Measurements from ENCODE around the gene MAN2A2. TPM values are rescaled to one million over a fixed set of nuclear protein-coding genes. Genes with fewer than 3 reads are reported as not detected.

Gene MAN2A2
- total RNA-seq, 4 donors from 2014 or later: 27.0 to 80.9 (median 31.7) TPM

DNA sequence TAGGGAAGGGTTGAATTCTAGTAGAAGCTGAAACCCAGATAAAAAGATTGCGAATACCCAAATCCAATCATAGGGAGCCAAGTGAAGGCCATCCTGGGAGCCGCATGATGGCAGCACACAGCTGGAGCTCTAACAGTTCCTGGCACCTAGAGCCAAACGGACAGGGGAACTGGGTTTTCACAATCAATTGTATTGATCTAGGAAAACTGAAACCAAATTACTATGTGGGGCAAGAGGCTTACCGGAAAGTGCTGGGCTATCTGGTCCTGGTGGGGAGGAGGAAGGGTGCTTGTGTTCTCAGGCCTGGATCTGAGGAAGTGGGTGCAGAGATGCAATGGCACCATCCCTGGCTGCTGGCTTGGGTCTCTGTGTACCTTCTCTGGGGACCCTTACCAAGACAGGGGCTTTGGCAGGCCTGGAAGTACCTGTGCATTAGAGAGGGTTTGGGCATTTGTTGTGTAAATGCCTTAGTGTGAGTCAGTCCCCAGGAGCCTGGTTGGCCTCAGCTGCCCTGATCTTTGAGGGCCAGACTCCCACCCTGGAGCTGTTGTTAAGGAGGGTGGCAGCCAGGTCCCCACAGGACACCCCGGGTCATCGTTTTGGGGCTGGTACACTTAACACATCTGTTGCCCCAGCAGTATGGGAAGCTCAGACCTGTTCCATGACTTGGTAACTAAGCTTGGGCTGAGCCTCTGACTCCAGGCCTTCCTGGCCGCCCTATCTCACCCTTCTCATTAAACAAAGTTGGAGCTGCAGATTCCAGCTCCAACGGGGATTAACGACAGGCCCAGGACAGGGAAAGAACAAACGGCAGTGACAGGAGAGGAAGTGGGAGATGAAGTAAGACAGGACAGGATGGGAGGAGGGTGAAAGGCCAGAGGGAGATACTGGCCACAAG is 43.6 kb upstream of the MAN2A2 start:
- Histone ChIP-seq H3K36me3 (no peaks in the 10 kb centered on the region), H3K27ac (replicated peaks in 1 of 4) (no peak overlapping the region), H3K27me3 (no peaks in the 10 kb centered on the region), H3K9me3 (no peaks in the 10 kb centered on the region), H3K4me1 (peaks cover 0 to 4% (median 0%) of the 10 kb centered on the region in 4 donors), H3K4me3 (no peak overlapping the region)
- no peak for TF ChIP-seq POLR2A (IDR thresholded peaks at IDR 0.05; ENCODE audit: low read depth)
- TF ChIP-seq EP300 (IDR thresholded peaks at IDR 0.05): no peak
- WGBS: 58% methylated on average over 8 of the region's 10 CpGs
- intact Hi-C loops (cut with DNase I): no loop called here
- no peak for DNase-seq (ENCODE audit: extremely low spot score)

DNA sequence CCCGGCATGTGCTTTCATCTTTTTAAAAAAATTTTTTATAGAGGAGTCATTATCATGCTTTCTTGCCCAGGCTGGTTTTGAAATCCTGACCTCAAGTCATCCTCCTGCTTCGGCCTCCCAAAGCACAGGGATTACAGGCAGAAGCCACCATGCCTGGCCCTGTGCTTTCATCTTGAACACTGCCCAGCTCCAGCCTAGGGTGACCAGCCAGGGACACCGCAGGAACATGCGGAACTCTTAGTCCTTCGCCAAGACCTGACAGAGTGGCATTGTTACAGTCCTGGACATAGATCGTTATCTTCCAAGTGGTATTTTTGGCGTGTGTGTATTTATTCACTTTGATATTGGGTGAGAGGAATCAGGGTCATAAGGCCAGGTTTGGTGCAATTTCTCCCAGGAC is 42.7 kb upstream of the MAN2A2 start:
- no peak overlapping the region for H3K27ac ChIP-seq (replicated peaks in 1 of 4)
- H3K4me1 ChIP-seq: peaks cover 0 to 4% (median 0%) of the 10 kb centered on the region in 4 donors
- TF ChIP-seq, protein P1, sequence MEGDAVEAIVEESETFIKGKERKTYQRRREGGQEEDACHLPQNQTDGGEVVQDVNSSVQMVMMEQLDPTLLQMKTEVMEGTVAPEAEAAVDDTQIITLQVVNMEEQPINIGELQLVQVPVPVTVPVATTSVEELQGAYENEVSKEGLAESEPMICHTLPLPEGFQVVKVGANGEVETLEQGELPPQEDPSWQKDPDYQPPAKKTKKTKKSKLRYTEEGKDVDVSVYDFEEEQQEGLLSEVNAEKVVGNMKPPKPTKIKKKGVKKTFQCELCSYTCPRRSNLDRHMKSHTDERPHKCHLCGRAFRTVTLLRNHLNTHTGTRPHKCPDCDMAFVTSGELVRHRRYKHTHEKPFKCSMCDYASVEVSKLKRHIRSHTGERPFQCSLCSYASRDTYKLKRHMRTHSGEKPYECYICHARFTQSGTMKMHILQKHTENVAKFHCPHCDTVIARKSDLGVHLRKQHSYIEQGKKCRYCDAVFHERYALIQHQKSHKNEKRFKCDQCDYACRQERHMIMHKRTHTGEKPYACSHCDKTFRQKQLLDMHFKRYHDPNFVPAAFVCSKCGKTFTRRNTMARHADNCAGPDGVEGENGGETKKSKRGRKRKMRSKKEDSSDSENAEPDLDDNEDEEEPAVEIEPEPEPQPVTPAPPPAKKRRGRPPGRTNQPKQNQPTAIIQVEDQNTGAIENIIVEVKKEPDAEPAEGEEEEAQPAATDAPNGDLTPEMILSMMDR (IDR thresholded peaks at IDR 0.05): no peak
- TF ChIP-seq POLR2AphosphoS5 (IDR thresholded peaks at IDR 0.05) (no peak), EP300 (IDR thresholded peaks at IDR 0.05) (no peak), POLR2A (IDR thresholded peaks at IDR 0.05; ENCODE audit: low read depth) (no peak)
- no peak overlapping the region for H3K4me3 ChIP-seq
- WGBS: 91% methylated on average over 7 of the region's 7 CpGs
- H3K27me3 ChIP-seq: peaks cover 0 to 4% (median 0%) of the 10 kb centered on the region in 4 donors
- intact Hi-C loops (cut with DNase I): no loop called here
- H3K9me3 ChIP-seq: no peaks in the 10 kb centered on the region
- no peaks in the 10 kb centered on the region for H3K36me3 ChIP-seq
- no peak for DNase-seq (ENCODE audit: extremely low spot score)

DNA sequence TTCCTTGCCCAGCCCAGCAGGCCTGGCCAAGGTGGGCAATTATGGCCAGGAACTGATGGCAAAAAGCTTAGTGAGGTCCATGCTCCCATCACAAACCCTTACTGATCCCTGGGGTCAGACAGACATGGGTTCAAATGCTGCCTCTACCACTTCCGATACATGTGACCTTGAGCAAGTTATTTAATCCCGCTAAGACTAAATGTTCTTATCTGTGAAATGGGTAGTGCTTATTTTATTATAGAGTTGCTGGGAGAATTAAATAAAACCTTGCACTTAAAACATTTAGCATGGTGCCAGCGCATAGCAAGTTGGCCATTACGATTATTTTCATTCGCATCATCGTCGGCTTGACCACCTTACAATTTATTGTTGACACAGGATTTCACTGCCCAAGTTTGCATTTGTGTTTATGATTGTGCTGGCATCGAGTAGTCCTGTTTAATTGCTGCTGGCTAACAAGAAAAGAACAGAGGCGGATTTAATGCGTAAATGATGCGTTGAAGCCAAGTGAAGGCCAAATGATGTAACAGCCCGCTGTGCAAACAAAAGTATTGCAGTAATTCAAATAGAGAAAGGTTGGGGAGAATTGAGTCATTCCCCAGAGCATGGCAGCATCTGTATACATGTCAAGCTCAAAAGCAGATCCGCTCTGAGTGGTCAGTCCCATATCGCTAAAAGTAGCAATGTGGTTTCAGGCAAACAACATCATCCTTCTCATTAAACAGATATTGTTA is 42.0 kb upstream of the MAN2A2 start:
- Histone ChIP-seq H3K27me3 (peaks cover 0 to 5% (median 0%) of the 10 kb centered on the region in 4 donors), H3K9me3 (no peaks in the 10 kb centered on the region), H3K36me3 (no peaks in the 10 kb centered on the region), H3K4me3 (no peak overlapping the region), H3K27ac (replicated peaks in 1 of 4) (no peak overlapping the region), H3K4me1 (peaks cover 0 to 4% (median 0%) of the 10 kb centered on the region in 4 donors)
- intact Hi-C loops (cut with DNase I): no loop called here
- no peak for TF ChIP-seq POLR2AphosphoS5 (IDR thresholded peaks at IDR 0.05)
- no peak for TF ChIP-seq EP300 (IDR thresholded peaks at IDR 0.05)
- TF ChIP-seq, protein P1 (IDR thresholded peaks at IDR 0.05): no peak
- no peak for TF ChIP-seq POLR2A (IDR thresholded peaks at IDR 0.05; ENCODE audit: low read depth)
- 91% methylated on average over 14 of the region's 14 CpGs for WGBS
- no peak for DNase-seq (ENCODE audit: extremely low spot score)

DNA sequence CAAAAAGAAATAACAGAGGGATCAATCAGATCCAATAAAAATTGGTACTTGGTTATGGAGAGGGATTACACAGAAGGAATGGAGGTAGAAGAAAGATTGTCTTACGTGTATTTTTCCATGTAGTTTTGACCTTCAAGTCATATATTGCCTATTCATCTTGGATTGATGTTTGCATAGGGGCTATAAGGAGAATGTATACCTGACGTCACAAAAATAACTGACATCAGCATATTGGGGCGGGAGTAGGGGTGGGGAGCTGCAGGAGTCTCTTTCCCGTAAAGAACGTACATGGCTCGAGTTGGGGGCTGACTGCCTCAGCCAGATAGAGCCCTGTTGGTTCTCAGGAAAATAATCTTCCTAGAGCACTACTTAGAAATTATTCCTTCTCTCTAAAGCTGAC is 40.6 kb upstream of the MAN2A2 start:
- DNase-seq (ENCODE audit: extremely low spot score): no peak
- Histone ChIP-seq H3K36me3 (no peaks in the 10 kb centered on the region), H3K4me1 (peaks cover 0 to 4% (median 0%) of the 10 kb centered on the region in 4 donors), H3K9me3 (no peaks in the 10 kb centered on the region), H3K27me3 (peaks cover 0 to 5% (median 0%) of the 10 kb centered on the region in 4 donors), H3K27ac (replicated peaks in 1 of 4) (no peak overlapping the region), H3K4me3 (no peak overlapping the region)
- WGBS: 91% methylated on average over 6 of the region's 6 CpGs
- intact Hi-C loops (cut with DNase I): no loop called here
- TF ChIP-seq POLR2A (IDR thresholded peaks at IDR 0.05; ENCODE audit: low read depth) (no peak), POLR2AphosphoS5 (IDR thresholded peaks at IDR 0.05) (no peak), EP300 (IDR thresholded peaks at IDR 0.05) (no peak)
- TF ChIP-seq, protein P1 (IDR thresholded peaks at IDR 0.05): no peak

All from esophagus muscularis mucosa (tissue), 4 donors.